ENCODE results near the gene JAM3.
"Not testable (repeated sequence)": the region's sequence is repeated elsewhere in the genome, so short reads cannot be mapped to it uniquely, and the experiment has no call there.

JAM3 gene

DNA sequence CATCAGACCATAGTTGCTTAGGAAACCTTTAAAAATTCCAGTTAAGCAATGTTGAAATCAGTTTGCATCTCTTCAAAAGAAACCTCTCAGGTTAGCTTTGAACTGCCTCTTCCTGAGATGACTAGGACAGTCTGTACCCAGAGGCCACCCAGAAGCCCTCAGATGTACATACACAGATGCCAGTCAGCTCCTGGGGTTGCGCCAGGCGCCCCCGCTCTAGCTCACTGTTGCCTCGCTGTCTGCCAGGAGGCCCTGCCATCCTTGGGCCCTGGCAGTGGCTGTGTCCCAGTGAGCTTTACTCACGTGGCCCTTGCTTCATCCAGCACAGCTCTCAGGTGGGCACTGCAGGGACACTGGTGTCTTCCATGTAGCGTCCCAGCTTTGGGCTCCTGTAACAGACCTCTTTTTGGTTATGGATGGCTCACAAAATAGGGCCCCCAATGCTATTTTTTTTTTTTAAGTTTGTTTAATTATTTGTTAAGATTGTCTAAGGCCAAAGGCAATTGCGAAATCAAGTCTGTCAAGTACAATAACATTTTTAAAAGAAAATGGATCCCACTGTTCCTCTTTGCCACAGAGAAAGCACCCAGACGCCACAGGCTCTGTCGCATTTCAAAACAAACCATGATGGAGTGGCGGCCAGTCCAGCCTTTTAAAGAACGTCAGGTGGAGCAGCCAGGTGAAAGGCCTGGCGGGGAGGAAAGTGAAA lies 81.5 kb downstream of the JAM3 start:
- DNase-seq: peak; percentile 36

DNA sequence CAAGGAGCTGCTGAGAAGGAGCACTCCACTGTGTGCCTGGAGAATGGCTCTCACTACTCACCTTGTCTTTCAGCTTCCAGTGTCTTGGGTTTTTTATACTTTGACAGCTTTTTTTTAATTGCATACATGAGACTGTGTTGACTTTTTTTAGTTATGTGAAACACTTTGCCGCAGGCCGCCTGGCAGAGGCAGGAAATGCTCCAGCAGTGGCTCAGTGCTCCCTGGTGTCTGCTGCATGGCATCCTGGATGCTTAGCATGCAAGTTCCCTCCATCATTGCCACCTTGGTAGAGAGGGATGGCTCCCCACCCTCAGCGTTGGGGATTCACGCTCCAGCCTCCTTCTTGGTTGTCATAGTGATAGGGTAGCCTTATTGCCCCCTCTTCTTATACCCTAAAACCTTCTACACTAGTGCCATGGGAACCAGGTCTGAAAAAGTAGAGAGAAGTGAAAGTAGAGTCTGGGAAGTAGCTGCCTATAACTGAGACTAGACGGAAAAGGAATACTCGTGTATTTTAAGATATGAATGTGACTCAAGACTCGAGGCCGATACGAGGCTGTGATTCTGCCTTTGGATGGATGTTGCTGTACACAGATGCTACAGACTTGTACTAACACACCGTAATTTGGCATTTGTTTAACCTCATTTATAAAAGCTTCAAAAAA lies 82.3 kb downstream of the JAM3 start:
- DNase-seq: no peak

DNA sequence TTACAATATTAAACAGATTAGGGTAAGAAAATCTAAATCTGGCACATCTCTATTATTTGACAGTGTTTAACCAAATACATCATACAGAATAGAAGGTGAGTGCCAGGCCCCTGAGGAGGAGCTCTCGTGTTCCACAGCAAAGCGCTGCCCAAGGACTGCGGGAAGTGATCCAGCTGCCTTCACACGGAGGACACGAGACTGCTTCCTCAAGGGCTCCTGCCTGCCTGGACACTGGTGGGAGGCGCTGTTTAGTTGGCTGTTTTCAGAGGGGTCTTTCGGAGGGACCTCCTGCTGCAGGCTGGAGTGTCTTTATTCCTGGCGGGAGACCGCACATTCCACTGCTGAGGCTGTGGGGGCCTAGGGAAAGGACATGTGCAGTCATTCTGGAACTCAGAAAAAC lies 83.8 kb downstream of the JAM3 start:
- DNase-seq: no peak

DNA sequence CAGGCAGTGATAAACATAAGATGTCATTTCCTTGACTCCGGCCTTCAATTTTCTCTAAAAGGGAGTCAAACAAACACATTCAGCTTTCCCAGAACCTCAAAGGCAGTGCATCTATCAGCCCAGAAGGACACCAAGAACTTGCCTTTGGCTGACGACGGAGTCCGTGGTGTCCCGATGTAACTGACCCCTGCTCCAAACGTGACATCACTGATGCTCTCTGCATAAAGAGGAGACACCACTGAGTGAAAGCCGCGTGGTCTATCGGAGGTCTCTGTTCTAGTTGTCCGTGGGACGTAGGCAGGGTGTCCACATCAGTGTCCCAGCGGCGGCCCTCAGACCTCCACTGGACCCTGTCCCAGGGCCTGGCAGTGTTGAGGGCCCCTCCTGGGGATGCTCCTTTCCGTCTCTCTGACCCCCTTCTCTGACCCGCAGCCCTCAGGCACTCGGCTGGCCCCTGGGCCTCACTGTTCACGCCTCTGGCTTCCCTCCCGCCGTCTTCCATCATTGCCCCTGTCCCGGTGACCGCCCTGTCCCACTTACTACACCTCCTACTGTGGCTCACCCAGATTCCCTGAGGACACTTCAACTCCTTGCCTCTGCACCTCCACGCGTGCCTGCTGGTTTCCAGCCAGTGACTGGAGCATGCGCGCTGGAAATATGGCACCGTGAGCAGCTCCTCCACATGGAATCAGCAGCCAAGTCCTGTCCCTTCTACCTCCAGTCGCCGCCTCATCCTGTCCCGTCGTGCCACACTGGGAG lies 84.5 kb downstream of the JAM3 start:
- no peak for DNase-seq

DNA sequence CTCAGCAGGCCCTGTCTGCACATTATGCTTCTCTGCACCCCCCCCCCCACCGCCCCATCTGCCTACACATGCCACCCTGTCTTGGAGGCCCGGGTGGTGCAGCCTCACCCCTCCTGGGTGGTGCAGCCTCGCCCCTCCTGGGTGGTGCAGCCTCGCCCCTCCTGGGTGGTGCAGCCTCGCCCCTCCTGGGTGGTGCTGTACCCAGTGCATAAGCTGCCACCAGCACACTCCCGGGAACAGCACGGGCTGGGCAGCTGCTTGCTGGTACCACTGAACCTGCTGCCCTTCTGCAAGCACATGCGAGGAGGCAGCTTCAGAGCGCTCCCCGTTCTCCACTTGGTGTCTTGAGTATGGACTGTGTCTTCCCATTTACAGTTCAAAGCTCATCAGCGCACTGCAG lies 85.6 kb downstream of the JAM3 start:
- DNase-seq: no peak

DNA sequence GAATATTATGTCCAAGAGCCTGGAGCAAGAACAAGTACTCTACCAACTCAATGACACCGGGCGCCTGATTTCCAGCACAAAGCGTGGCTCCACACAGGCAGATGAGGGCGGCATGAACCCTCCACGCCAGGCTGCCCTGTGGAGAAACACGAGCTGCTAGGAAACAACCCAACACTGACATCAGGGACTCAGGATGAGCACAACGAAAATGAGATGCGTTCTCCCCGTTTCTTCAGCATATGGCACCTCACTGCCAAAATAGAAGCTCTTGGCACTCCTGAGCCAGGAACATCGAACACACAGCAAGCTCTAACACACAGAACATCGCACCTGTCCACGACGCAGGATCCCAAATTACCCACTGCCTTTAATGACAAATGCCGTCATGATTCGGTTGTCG lies 86.6 kb downstream of the JAM3 start:
- no peak for DNase-seq

DNA sequence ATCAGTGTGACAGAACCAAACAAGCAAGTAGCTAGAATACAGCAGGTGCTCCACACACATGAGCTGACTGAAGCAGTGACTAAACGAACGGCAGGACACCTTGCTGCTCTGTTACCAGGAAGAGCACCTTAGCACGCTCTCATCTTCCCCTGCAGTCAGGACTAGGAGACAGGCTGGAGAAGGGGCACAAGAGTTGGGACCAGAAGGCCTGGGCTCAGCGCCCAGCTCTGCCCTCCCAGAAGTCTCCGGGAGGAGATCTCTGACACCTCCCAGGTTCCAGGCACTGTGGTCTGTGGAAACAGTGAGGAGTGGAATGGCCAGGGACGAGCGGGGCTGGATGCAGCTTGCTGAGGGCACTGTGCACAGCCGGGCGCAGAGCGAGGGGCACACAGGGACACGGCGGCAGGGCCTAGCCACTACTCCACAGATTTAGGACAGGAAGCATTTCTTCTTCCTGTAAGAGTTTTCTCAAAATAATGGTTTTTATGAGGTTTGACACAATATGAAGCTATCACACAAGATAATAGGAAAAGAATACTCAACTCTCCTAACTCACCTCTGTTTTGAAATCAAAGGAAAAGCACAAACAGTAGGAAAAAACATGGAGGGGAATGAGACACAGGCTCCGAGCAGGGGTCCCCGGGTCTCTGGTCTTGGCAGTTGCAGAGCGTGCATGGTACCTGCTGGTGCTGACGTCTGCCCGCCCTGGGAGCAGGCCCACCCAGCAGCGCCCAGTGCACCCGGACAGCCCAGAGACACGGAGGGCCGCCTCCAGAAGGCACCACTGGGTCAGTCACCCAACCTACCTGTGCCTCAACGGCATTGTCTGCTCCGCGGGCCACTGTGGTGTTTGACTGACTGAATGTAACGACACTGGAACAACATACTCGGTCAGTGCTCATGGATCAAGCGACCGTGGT lies 87.3 kb downstream of the JAM3 start:
- DNase-seq: no peak

DNA sequence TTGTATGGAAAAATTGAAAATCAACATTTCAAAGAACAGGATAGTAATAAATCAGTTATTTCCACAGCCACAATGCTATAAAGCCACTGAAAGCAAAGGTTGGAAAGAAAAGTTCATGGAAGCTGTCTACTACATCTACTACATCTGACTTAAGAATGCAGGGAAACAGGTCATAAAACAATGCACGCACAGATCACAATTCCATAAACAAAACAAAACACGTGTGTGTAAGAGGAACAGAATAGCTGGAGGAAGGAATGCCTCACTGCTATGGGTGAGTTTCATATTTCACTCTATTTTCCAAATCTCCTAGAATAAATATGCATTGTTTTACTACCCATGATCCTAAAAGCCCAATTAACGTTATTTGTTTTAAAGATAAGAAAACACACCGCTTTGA lies 88.6 kb downstream of the JAM3 start:
- no peak for DNase-seq

DNA sequence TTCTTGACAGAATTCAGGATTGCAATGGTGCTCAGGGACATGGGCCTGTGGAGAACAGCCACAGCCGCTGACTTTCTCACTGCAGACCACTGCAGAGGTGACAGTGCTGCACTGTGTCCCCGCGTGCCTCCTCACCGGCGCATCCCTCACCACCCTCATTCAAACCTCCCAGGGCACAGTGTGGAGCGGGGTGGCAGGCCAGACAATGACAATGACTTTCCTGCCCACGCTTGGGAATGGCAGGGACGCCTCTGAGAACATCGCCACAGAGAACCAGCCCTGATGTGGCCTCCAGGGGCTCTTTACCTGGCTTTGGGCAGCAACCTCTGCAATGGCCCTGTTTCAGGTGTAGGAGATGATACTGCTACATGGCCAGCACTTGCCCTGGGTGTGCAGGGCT lies 89.2 kb downstream of the JAM3 start:
- no peak for DNase-seq

DNA sequence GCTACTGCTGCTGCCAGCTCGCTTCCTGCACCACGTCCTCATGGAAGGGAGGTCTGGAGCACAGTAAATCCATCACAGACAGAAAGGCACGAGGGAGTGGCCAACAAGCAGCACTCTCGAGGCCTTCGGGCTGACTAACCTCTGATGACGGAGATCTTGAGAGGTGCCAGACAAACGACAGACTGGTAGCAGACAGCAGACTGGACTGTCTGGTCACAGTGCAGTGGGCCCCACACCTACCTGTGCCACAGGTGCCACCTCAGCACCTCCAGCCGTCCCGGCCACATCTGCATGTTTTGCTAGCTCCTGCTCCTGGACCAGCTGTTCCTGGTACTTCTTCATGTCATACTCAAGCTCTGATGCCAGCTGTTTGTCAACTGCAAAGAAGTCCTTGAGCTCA lies 90.8 kb downstream of the JAM3 start:
- no peak for DNase-seq

DNA sequence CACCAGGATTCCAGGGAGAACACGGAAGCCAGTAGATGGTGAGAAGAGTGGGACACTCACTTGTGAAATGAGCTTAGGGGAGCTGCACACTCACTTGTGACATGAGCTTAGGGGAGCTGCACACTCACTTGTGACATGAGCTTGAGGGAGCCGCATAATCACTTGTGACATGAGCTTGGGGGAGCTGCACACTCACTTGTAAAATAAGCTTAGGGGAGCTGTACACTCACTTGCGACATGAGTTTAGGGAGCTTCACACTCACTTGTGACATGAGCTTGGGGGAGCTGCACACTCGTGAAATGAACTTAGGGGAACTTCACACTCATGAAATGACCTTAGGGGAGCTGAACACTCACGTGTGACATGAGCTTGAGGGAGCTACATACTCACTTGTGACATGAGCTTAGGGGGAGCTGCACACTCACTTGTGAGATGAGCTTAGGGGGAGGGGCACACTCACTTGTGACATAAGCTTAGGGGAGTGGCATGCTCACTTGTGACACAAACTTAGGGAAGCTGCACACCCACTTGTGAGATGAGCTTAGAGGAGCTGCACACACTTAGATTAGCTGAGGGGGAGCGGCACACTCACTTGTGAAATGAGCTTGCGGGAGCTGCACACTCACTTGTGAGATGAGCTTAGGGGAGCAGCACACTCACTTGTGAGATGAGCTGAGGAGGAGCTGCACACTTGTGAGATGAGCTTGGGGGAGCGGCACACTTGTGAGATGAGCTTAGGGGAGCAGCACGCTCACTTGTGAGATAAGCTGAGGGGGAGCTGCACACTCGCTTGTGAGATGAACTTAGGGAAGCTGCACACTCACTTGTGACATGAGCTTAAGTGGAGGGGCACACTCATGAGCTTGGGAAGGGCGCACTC lies 95.9 kb downstream of the JAM3 start:
- no peak for DNase-seq

DNA sequence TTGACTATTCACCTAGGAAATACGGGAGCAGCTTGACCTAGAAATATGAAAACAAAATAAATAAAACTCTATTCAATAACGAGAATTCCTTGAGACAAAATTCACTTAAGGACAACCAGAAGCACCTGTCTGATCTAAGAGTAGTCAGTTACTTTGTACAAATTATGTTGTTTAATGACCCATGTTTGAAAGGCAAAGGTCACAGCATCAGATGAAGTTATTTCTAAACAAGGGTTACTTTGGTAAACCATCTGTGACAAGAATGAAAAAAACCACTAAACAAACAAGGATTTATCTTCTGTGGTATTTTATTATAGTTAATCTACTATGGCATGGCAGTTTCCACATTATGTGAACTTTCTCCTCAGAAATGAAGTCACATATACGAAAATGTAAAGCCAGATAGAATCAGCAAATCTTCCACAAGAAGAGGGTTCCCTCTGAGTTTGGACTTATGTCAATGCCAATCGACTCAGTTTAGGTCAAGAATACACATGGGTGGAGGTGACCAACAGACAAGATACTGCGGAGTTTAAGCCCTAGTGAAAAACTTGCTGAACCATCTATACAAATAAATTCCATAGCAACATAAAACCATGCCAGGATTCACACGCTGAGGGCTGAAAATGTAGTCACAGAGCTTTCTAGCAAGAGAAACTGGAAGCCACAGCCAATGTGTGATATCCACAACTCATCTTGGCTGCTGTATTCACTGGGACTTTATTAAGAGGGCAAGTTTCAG lies 101.5 kb downstream of the JAM3 start:
- DNase-seq: no peak

DNA sequence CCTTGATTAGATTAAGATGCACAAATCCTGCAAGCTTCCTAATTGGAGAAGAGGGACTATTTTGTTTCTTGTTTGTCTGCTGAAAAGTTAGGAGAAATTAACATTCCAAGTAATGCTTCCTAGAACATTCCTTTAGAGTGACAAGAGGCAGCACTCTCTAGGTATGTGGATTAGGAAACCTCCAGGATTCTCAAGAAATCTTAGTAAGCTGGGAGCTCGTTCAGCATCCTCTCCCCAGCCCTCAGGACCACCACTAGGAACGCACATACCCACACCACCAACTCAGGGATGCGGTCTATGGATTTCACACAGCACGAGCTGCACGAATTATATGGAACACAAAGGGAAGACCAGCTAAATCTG lies 102.0 kb downstream of the JAM3 start:
- DNase-seq: no peak

DNA sequence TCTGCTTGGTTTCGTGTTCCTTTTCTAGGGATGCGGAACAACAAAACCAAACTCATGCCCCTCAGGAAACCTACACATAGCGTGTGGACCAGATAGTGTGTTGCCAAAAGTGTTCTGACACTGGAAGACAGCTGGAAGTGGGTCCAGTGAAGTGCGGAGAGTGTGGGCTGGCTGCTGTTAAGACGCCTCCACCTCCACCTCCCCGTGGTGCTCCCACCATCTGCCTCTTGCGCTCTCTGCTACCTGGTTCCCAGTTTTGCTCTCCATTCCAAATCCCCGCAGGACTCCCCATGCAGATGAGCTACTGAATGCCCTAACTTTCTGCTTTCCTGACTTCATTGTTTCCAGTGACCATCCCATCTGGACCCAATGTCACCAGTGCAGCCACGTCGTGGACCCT lies 103.1 kb downstream of the JAM3 start:
- no peak for DNase-seq

DNA sequence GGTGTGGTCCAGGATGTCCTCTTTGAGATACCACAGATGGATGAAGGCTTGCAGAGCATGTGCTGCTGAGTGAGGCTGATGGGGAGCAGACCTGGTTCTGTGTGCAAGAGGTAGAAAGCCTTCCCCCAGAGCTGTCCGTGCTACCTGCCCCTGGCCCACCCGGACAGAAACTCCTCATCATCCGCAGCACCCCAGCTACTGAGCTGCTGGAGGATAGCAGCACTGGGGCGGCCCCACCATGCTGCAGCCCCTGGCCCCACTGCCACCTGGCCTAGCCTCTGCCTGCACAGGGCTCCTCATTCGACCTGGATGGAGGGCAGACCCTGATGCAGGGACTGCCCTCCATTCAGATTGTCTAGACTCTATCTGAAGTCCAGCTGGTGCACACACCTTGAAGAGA lies 104.4 kb downstream of the JAM3 start:
- no peak for DNase-seq

DNA sequence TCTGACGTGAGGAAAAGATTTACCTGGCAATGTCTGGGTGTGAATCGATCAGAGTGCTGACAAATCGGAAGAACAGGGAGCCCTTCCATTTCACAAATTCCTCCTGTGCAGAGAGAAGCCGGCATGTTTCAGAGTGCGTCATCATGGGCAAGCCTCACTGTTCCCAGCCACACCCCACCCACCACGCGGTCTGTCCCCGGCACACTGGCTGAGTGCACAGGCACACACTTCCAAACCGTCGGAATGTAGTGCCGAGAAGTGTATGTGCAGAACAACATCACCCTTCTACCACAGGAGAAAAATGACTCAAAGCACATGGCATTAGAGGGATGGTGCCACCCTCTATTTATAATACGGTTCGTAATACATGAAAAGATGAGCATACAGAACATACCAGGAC lies 107.4 kb downstream of the JAM3 start:
- DNase-seq: no peak

DNA sequence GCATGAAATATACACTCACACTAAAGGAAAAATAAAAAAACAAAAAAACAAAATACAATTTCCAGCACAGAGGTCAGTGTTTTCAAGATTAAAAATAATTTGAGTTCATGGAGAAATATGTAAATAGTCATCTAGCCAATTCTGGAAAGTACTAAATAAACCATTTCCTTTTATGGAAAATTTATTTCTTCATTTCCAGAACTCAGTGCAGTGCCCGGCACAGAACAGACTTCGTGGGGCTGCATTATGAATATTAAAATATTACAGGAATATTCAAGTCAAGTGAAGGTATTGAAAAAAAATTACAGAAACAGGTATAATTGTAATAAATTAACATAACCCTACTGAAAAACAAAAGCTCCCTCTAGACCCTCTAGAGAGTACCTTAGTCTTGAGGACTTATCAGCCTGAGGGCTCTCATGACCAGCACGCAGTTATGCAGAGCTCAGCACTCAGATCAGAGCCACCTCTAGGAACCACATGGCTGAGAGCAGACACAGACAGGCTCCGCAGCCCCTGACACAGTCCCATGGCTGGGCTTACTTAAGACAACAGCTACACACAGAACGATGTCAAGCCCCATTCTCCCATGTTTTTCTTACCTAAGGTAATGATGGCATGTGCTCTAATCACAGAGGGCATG lies 109.3 kb downstream of the JAM3 start:
- DNase-seq: no peak

DNA sequence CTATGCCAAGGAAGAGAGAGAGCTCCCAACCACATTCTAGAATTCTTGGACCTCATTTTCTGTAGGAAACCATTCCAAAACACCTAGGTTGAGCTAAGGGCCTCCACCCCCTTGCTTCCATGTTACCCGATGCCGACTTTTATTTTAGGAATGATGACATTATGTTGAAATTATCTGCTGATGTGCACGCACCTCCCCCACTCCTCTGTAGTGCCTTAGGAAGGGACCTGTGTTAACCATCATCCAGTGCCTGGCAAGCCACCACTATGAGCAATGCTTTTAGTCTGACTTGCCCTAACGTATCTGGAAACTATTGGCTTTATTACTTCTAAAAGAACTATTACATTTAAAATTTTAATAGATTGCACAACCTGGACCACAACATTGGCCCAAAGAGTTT lies 112.8 kb downstream of the JAM3 start:
- no peak for DNase-seq

DNA sequence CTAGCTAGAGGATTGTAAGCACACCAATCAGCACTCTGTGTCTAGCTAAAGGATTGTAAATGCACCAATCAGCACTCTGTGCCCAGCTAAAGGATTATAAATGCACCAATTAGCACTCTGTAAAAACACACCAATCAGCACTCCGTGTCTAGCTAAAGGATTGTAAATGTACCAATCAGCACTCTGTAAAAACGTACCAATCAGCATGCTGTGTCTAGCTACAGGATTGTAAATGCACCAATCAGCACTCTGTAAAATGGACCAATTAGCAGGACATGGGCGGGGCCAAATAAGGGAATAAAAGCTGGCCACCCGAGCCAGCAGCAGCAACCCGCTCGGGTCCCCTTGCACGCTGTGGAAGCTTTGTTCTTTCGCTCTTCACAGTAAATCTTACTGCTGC lies 119.2 kb downstream of the JAM3 start:
- not testable (repeated sequence) for DNase-seq

DNA sequence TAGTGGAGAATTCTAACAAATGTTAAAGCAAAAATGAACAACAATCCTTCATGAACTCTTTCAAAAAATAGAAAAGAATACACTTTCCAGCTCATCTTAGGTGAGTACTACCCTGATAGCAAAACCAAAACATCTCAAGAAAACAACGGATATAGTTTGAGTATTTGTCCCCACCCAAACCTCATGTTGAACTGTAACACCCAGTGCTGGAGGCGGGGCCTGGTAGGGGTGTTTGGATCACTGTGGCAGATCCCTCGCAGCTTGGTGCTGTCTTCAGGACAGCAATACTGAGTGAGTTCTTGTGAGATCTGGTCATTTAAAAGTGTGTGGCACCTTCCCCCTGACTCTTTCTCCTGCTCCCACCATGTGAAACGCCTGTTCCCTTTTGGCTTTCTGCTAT lies 127.9 kb downstream of the JAM3 start:
- DNase-seq: no peak

DNA sequence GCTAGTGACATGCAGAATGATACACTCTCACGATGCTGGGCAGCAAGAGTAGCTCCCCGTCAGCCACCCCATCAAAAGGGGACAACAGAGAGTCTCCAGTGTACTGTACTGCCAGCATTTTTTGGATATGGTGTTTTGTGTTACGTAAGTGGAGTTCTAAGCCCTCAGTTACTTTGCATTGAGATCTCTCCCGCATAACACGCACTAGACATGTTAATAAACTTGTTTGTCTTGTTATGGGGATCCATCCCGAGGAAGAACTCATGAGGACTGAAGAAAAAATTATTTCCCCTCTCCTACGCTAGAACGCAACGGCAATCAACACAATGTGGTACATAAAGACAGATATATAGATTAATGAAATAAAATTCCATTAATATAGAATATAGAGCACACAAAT lies 130.7 kb downstream of the JAM3 start:
- no peak for DNase-seq

Data from stimulated activated CD4-positive, alpha-beta T cell treated with anti-CD3 and anti-CD28 coated beads, Interleukin-1b, Interleukin-23, amount 100 ng/mL, for 48 hours (primary cell).